ENCODE measurements around the gene HES7. TPM values are rescaled to one million over a fixed set of nuclear protein-coding genes. Genes with fewer than 3 reads are reported as not detected.

Gene HES7
- total RNA-seq, 1 donor, result 0.09 TPM

- peak overlapping the region; percentile 71 for H3K4me3 ChIP-seq (ENCODE audit: low read depth, low read length)
- TF ChIP-seq CTCF (IDR thresholded peaks at IDR 0.05; ENCODE audit: insufficient read depth, low read length), result peak; percentile 43
- DNase-seq (ENCODE audit: low read depth), result peak; percentile 45
Measured at GRCh38 chr17:8121681-8122421, 2.1 kb downstream of the HES7 start.

GRCh38 chr17:8121407-8121680, 2.6 kb downstream of the HES7 start:
- DNase-seq (ENCODE audit: low read depth), result no peak
- H3K4me3 ChIP-seq (ENCODE audit: low read depth, low read length), result peak overlapping the region; percentile 71
- TF ChIP-seq CTCF (IDR thresholded peaks at IDR 0.05; ENCODE audit: insufficient read depth, low read length), result no peak

- TF ChIP-seq CTCF (IDR thresholded peaks at IDR 0.05; ENCODE audit: insufficient read depth, low read length), result peak; percentile 48
- peak overlapping the region; percentile 71 for H3K4me3 ChIP-seq (ENCODE audit: low read depth, low read length)
- peak; percentile 76 for DNase-seq (ENCODE audit: low read depth)
Measured at GRCh38 chr17:8120520-8121406, 3.1 kb downstream of the HES7 start.

- peak overlapping the region; percentile 71 for H3K4me3 ChIP-seq (ENCODE audit: low read depth, low read length)
- no peak for TF ChIP-seq CTCF (IDR thresholded peaks at IDR 0.05; ENCODE audit: insufficient read depth, low read length)
- DNase-seq (ENCODE audit: low read depth), result peak; percentile 96
Measured at GRCh38 chr17:8119581-8120519, 4.1 kb downstream of the HES7 start.

- DNase-seq (ENCODE audit: low read depth), result peak; percentile 90
- peak; percentile 89 for TF ChIP-seq CTCF (IDR thresholded peaks at IDR 0.05; ENCODE audit: insufficient read depth, low read length)
- peak overlapping the region; percentile 69 for H3K4me3 ChIP-seq (ENCODE audit: low read depth, low read length)
Measured at GRCh38 chr17:8118769-8119580, 4.9 kb downstream of the HES7 start.

All from fibroblast of the aortic adventitia (primary cell).